CD8-positive, alpha-beta memory T cell (primary cell): ENCODE results near the gene MYOZ3. TPM values are rescaled to one million over a fixed set of nuclear protein-coding genes. Genes with fewer than 3 reads are reported as not detected.

Source experiments
- CTCF ChIA-PET: fragments of 350-600 bp; sonication (Branson Sonifier 250); formaldehyde crosslinking; loops from one replicate; lab custom pipeline; 2021; ENCODE audit warnings: antibody characterized with exemption; lab: Charles Lee
- POLR2A ChIA-PET: fragments of 350-600 bp; sonication (Branson Sonifier 250); formaldehyde crosslinking; loops from one replicate; lab custom pipeline; 2021; ENCODE audit warnings: antibody characterized with exemption; lab: Charles Lee
- DNase-seq, 5 donors: peaks; one replicate each; pipeline versions ENCODE4 v3.0.0 to v3.0.0-alpha.2; 2020 to 2022; ENCODE audit warnings: mixed read lengths in 1 of 5
- H3K27ac ChIP-seq: one replicate; pipeline ENCODE4 v1.7.0; 2013; ENCODE audit warnings: low read depth, mild to moderate bottlenecking, low read length, moderate library complexity
- H3K27me3 ChIP-seq: 2 replicates; pipeline ENCODE4 v1.7.0; 2013; ENCODE audit warnings: low read length, mild to moderate bottlenecking; ENCODE audit not compliant: insufficient read depth, poor library complexity, severe bottlenecking
- H3K36me3 ChIP-seq: 2 replicates; pipeline ENCODE4 v1.7.0; 2013; ENCODE audit warnings: mild to moderate bottlenecking, low read length, moderate library complexity; ENCODE audit not compliant: insufficient read depth
- H3K4me1 ChIP-seq: 2 replicates; pipeline ENCODE4 v1.7.0; 2013; ENCODE audit warnings: mild to moderate bottlenecking, low read length, moderate library complexity; ENCODE audit not compliant: insufficient read depth
- H3K4me3 ChIP-seq: 2 replicates; pipeline ENCODE4 v1.7.0; 2013; ENCODE audit warnings: mild to moderate bottlenecking, low read length
- H3K9me3 ChIP-seq: 2 replicates; pipeline ENCODE4 v1.7.0; 2013; ENCODE audit warnings: mild to moderate bottlenecking, low read length
- H3K27ac Mint-ChIP-seq, 8 donors: one replicate each; pipeline ENCODE4 v1.8.0; 2020 to 2021; ENCODE audit warnings: mixed read lengths in 8 of 8, mild to moderate bottlenecking in 6 of 8, inconsistent platforms in 3 of 8, moderate library complexity in 3 of 8
- H3K27me3 Mint-ChIP-seq, 2 donors: one replicate each; pipeline ENCODE4 v1.8.0; 2020 to 2021; ENCODE audit warnings: mixed read lengths in 2 of 2, mild to moderate bottlenecking in 1 of 2, moderate library complexity in 1 of 2
- H3K36me3 Mint-ChIP-seq, 3 donors: one replicate each; pipeline ENCODE4 v1.8.0; 2020 to 2021; ENCODE audit warnings: mixed read lengths in 3 of 3, inconsistent platforms in 1 of 3, mild to moderate bottlenecking in 1 of 3
- H3K4me1 Mint-ChIP-seq, 3 donors: one replicate each; pipeline ENCODE4 v1.8.0; 2020 to 2021; ENCODE audit warnings: mixed read lengths in 3 of 3, inconsistent platforms in 1 of 3, mild to moderate bottlenecking in 1 of 3
- H3K4me3 Mint-ChIP-seq, 7 donors: one replicate each; pipeline ENCODE4 v1.8.0; 2020 to 2021; ENCODE audit warnings: mixed read lengths in 7 of 7, mild to moderate bottlenecking in 6 of 7, moderate library complexity in 4 of 7, inconsistent platforms in 2 of 7
- H3K9me3 Mint-ChIP-seq, 5 donors: one replicate each; pipeline ENCODE4 v1.8.0; 2020 to 2022; ENCODE audit warnings: mixed read lengths in 5 of 5, mild to moderate bottlenecking in 3 of 5, moderate library complexity in 2 of 5, inconsistent platforms in 1 of 5
- polyA plus RNA-seq: library from polyadenylated mRNA; unstranded; fragments of 300-500 nt; fragmentation: Illumina TruSeq; gene quantifications from one replicate; pipeline ENCODE4 v1.2.3, GENCODE V29; 2021
- total RNA-seq, 2 experiments: library from RNA; stranded (reverse); gene quantifications; one replicate each; pipeline ENCODE4 v1.2.3, GENCODE V29; 2021

MYOZ3 gene
- total and polyA plus RNA-seq, 3 experiments from 2014 or later = not detected

GRCh38 chr5:150630016-150630415 is 31.0 kb upstream of the MYOZ3 start:
- no peaks in the 10 kb centered on the region for H3K9me3 Mint-ChIP-seq
- H3K27ac ChIP-seq = no peak overlapping the region
- ChIA-PET CTCF (no interaction called here), POLR2A (no interaction called here)
- H3K4me1 ChIP-seq = peaks cover 8% of the 10 kb centered on the region
- peaks cover 12% of the 10 kb centered on the region for H3K27me3 ChIP-seq
- no peak overlapping the region for H3K4me3 Mint-ChIP-seq
- H3K36me3 ChIP-seq = no peaks in the 10 kb centered on the region
- H3K27me3 Mint-ChIP-seq = peaks cover 16 to 25% of the 10 kb centered on the region in 2 donors
- no peak overlapping the region for H3K27ac Mint-ChIP-seq
- no peaks in the 10 kb centered on the region for H3K9me3 ChIP-seq
- no peak overlapping the region for H3K4me3 ChIP-seq
- peaks cover 0 to 5% (median 0%) of the 10 kb centered on the region in 3 donors for H3K4me1 Mint-ChIP-seq
- no peaks in the 10 kb centered on the region for H3K36me3 Mint-ChIP-seq
- no peak for DNase-seq

GRCh38 chr5:150630461-150631325 is 30.4 kb upstream of the MYOZ3 start:
- DNase-seq = no peak
- no peak overlapping the region for H3K4me3 Mint-ChIP-seq
- H3K36me3 ChIP-seq = no peaks in the 10 kb centered on the region
- H3K27me3 Mint-ChIP-seq = peaks cover 16 to 25% of the 10 kb centered on the region in 2 donors
- ChIA-PET CTCF (no interaction called here), POLR2A (no interaction called here)
- H3K4me1 Mint-ChIP-seq = peaks cover 0 to 3% (median 0%) of the 10 kb centered on the region in 3 donors
- H3K4me1 ChIP-seq = peaks cover under 1% of the 10 kb centered on the region
- no peak overlapping the region for H3K4me3 ChIP-seq
- no peak overlapping the region for H3K27ac ChIP-seq
- no peaks in the 10 kb centered on the region for H3K9me3 ChIP-seq
- no peaks in the 10 kb centered on the region for H3K36me3 Mint-ChIP-seq
- H3K27ac Mint-ChIP-seq = no peak overlapping the region
- H3K9me3 Mint-ChIP-seq = no peaks in the 10 kb centered on the region
- peaks cover 7% of the 10 kb centered on the region for H3K27me3 ChIP-seq

GRCh38 chr5:150631326-150631701 is 29.7 kb upstream of the MYOZ3 start:
- ChIA-PET CTCF (no interaction called here), POLR2A (no interaction called here)
- no peaks in the 10 kb centered on the region for H3K36me3 Mint-ChIP-seq
- Histone ChIP-seq H3K27ac (no peak overlapping the region), H3K4me3 (no peak overlapping the region), H3K27me3 (peaks cover 3% of the 10 kb centered on the region), H3K9me3 (no peaks in the 10 kb centered on the region), H3K4me1 (no peaks in the 10 kb centered on the region), H3K36me3 (no peaks in the 10 kb centered on the region)
- H3K4me1 Mint-ChIP-seq = no peaks in the 10 kb centered on the region
- no peak for DNase-seq
- peaks cover 12 to 24% of the 10 kb centered on the region in 2 donors for H3K27me3 Mint-ChIP-seq
- no peak overlapping the region for H3K27ac Mint-ChIP-seq
- H3K9me3 Mint-ChIP-seq = no peaks in the 10 kb centered on the region
- no peak overlapping the region for H3K4me3 Mint-ChIP-seq

DNA sequence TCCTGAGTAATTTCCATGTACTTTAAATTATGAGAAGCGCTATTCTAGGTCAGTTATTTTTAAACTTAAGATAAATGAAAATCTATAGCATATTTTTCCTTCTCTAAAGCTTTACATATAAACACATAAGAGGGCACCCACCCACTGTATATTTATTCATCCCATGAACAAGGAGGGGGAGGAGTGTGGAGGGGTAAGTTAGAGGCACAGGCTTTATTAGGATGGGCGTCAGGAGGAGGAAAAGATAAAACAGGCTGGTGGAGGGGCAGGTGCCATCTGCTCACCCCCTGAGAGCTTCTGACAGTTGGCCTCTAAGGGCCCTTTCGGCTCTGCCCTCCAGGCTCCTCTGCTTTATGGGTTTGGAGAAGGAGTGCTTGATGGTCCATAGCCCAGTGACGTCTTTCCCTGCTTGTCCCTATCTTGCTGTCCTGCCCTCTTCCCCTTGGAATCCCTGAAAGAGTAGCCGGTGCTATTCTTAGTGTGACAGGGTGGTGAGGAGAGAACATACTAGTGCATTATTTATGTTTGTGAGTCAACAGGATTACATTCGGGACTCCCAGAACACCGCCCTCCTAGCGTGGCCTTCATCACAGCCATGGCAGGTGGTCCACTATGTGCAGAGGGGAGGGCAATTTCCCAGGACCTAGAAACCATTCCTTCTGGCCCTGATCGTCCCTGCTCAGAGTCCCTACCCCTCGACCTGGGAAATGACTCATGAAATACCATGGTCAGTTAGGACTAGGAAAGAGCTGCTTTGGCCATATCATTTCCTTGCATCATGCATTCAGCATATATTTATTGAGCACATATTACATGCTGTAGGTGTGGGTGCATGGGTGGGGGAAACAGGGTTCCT is 28.5 kb upstream of the MYOZ3 start:
- POLR2A ChIA-PET = no interaction called here
- no peak overlapping the region for H3K4me3 Mint-ChIP-seq
- no peaks in the 10 kb centered on the region for H3K4me1 Mint-ChIP-seq
- no peaks in the 10 kb centered on the region for H3K9me3 Mint-ChIP-seq
- no peaks in the 10 kb centered on the region for H3K36me3 ChIP-seq
- no peak for DNase-seq
- H3K4me3 ChIP-seq = no peak overlapping the region
- peaks cover 7 to 22% of the 10 kb centered on the region in 2 donors for H3K27me3 Mint-ChIP-seq
- H3K36me3 Mint-ChIP-seq = no peaks in the 10 kb centered on the region
- no peak overlapping the region for H3K27ac ChIP-seq
- no peak overlapping the region for H3K27ac Mint-ChIP-seq
- H3K4me1 ChIP-seq = no peaks in the 10 kb centered on the region
- H3K27me3 ChIP-seq = no peaks in the 10 kb centered on the region
- H3K9me3 ChIP-seq = no peaks in the 10 kb centered on the region
- CTCF ChIA-PET = no interaction called here

DNA sequence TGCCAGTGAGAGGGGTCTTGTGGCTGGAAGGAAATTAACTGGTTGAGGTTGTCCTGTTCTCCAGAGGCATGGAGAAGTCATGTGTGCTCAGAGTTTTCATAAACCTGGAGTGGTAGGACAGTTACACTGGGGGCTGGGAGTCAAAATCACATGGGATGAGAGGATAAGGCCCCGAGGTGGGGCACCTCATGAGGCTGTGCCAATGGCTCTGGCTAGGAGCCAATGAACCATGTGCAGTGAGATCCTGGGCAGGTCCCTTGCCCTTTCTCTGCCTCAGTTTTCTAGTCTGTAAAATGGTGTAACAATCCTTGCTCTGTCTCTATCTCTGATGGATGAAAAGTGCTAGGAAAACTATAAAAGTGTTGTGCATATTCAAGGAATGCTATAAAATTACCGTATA is 27.6 kb upstream of the MYOZ3 start:
- H3K4me1 ChIP-seq = no peaks in the 10 kb centered on the region
- no peak overlapping the region for H3K27ac Mint-ChIP-seq
- H3K4me3 Mint-ChIP-seq = no peak overlapping the region
- no peak for DNase-seq
- H3K27ac ChIP-seq = no peak overlapping the region
- CTCF ChIA-PET = interaction anchor here (1.3 kb wide), 1 partner anchor 213 kb away, joined by 3 read pairs; no protein-coding TSS in a partner anchor
- no peaks in the 10 kb centered on the region for H3K9me3 ChIP-seq
- no peaks in the 10 kb centered on the region for H3K27me3 ChIP-seq
- no peak overlapping the region for H3K4me3 ChIP-seq
- H3K4me1 Mint-ChIP-seq = no peaks in the 10 kb centered on the region
- H3K27me3 Mint-ChIP-seq = peaks cover 6 to 24% of the 10 kb centered on the region in 2 donors
- no peaks in the 10 kb centered on the region for H3K36me3 ChIP-seq
- POLR2A ChIA-PET = no interaction called here
- no peaks in the 10 kb centered on the region for H3K36me3 Mint-ChIP-seq
- H3K9me3 Mint-ChIP-seq = no peaks in the 10 kb centered on the region

DNA sequence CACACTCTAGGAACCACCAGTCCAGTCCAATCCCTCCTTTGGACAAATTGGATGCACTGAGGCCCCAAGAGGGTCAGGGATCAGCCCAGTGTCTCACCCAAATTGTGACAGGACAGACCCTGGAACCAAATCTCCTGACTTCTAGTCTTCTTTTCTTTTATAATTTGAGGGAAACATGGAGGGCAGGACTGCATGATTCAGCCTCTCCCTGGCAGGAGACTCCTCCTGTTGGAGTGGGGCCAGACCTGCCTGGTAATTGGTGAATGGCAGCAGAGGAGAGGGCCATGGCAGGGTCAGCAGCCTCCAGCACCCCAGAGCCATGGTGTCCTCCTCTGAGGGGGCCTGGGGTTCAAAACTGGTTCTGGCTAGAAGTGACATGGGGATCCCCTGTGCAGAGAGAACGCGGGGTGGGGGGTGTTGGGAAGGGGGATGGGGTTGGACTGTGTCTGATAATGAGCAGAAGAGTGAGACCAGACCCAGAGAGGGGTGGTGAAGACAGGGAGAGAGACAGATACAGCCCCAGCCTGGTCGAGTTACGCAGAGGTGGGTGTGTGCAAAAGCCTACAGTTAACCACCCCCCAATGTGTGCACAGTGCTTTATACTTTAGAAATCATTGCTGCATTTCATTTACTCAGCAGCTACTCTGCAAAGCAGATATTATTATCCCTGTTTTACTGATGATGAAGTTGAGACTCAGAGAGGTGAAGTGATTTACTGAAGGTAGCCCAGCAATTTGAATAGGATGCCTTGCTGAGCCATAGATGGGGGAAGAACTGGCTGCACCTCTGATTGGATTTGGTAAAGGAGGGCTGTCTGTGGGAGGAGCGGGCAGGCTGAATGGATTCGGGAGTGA is 24.4 kb upstream of the MYOZ3 start:
- Mint-ChIP-seq H3K4me3 (no peak overlapping the region), H3K36me3 (no peaks in the 10 kb centered on the region), H3K4me1 (no peaks in the 10 kb centered on the region), H3K27me3 (peaks cover 9 to 28% of the 10 kb centered on the region in 2 donors), H3K27ac (peak overlapping the region in 1 of 8 donors; percentile 31), H3K9me3 (peaks cover 0 to 2% (median 0%) of the 10 kb centered on the region in 5 donors)
- no peaks in the 10 kb centered on the region for H3K36me3 ChIP-seq
- no peak overlapping the region for H3K27ac ChIP-seq
- no peaks in the 10 kb centered on the region for H3K27me3 ChIP-seq
- ChIA-PET POLR2A (no interaction called here), CTCF (no interaction called here)
- H3K9me3 ChIP-seq = no peaks in the 10 kb centered on the region
- DNase-seq = no peak
- H3K4me3 ChIP-seq = no peak overlapping the region
- H3K4me1 ChIP-seq = no peaks in the 10 kb centered on the region

DNA sequence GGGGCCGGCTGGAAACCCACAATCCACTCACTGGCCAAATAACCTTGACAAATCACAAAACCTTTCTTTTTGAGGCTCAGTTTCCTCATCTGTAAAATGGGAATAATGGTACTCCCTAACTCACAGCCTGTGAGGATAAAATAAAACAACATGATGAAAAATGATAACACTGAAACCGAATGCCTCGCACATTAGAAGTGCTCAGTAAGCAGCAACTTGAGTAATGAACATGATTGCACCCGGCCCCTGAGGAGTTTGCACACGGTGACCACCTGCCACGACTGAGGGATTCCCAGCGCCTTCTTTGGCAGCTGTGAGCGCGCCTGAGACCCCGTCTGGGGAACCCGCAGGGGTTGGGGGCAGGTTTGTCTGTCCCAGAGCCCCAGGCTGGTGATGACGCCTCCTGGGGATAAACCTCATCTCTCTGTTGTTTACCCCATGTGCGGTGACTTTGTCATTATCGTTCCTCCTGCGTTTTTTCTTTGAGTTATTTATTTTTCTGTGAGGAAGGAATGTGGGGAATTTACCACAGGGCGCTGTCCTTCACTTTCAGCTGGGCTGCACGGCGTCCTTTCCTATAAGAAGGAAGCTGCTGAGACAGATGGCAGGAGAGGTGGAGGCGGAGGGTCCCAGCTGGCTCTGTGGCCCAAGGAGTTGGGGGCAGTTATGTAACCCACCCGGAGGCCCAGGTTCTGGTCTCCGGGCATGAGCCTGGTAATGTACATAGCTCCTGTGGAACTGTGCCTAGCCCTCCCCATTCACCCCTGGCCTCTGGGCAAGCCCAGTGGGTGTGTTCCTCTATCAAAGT is 23.6 kb upstream of the MYOZ3 start:
- H3K27me3 Mint-ChIP-seq = peaks cover 10 to 28% of the 10 kb centered on the region in 2 donors
- no peak for DNase-seq
- POLR2A ChIA-PET = no interaction called here

More for the DNA sequence above, 23.6 kb upstream of the MYOZ3 start:
- CTCF ChIA-PET = no interaction called here
- Histone ChIP-seq H3K9me3 (no peaks in the 10 kb centered on the region), H3K36me3 (no peaks in the 10 kb centered on the region), H3K4me3 (no peak overlapping the region), H3K27ac (no peak overlapping the region), H3K4me1 (no peaks in the 10 kb centered on the region), H3K27me3 (no peaks in the 10 kb centered on the region)
- H3K9me3 Mint-ChIP-seq = peaks cover 0 to 2% (median 0%) of the 10 kb centered on the region in 5 donors
- H3K4me1 Mint-ChIP-seq = no peaks in the 10 kb centered on the region
- no peak overlapping the region for H3K27ac Mint-ChIP-seq
- no peak overlapping the region for H3K4me3 Mint-ChIP-seq
- no peaks in the 10 kb centered on the region for H3K36me3 Mint-ChIP-seq
